ENCODE measurements around the gene SF3A1.
A peak's percentile ranks its signal among the peaks of the same experiment; 100 is the strongest.
"Not testable (repeated sequence)": the region's sequence is repeated elsewhere in the genome, so short reads cannot be mapped to it uniquely, and the experiment has no call there.

SF3A1 gene

DNA sequence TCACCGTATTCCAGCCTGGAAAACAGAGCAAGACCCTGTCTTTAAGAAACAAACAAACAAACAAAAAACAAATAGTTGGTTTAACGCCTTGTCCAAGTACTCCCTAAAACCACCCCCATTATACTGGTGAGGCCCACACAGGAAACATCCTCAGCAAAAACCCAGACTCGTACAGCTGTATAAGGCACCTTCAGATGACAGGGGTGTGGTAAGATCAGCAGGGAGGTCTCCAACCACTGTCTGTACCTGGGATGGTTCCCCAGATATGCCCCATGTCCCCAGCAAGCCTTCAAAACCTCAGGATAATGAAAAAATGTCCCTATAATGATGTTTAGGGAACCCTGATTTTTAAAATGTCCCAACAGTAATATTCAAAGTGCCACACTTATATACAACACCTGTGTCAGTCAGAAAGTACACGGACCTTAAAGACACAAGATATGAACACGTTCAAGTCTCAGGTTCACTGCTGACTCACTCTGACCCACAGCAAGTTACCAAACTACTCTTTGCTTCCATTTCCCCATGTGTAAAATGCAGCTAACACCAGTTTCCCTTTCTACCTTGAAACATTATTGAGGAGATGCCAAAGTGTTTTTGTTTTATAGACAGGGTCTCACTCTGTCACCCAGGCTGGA, 9.3 kb downstream of the SF3A1 start:
- no peak for DNase-seq

DNA sequence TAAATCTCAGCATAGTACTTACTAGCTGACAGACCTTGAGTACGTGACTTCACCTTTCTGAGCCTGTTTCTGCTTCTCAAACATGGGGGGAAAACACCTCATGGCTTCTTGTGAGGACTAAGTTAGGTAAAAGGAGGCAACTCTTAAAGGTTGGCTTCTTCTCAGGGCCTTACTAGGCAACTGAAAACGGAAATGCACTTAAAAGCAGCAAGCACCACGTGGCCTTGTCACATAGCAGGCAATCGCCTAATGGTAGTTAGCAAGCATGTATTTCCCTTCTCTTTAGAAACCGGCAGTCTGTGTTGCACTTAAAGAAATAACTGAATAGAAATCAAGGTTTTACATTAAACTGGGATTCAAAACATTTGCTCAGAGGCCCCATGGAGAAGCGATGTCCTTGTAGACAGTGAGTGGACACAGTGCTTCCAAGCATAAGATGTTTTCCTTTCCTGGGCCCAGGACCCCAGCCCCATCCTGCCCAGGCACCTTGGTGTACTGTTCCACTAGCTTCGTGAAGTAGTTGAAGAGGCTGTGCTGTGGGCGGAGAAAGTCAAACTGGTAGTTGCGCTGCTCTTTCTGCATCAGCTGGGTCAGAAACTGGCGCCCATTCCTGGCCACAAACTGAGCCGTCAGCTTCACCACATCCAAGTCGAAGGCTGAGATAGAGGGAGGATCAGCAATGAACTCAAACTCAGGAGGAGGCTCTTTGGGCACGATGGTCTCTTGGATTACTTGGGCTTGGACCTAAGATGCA, 12.1 kb downstream of the SF3A1 start:
- DNase-seq = no peak

DNA sequence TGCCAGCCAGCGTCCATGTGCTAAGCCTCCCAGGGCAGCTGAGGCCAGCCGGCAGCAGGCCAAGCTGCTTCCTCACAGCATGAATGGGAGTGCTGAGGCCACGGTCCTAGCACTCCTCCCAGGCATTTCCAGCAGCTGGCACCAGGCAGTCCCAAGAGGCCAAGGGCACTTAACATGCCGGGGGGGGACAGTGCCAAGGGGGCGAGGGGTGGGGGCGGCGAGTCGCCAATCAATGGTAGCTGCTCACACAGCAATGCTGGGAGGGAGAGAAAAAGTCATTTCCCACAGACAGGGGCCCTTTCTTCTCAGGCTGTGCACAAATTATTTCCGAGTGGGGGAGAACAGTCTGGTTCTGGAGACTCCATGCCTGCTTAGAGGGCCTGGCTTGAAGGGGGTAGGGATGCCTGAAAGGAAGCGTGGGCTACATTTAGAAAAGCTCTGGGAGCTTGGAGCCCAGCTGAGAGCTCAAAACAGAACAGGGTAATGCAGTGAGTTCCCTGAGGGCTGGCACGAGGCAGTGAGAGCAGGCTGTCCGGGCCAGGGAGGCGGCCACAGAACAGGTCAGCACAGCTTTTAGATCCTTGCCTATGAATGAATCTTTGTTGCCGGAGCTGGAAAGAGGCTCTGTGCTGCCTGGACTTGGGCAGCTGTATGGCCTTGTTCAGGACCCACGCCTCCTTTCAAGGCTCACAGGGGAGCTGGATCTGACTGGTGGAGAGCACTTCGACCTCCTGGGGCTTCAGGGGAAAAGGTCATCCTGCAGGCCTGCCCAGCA, 15.6 kb downstream of the SF3A1 start:
- DNase-seq = no peak

DNA sequence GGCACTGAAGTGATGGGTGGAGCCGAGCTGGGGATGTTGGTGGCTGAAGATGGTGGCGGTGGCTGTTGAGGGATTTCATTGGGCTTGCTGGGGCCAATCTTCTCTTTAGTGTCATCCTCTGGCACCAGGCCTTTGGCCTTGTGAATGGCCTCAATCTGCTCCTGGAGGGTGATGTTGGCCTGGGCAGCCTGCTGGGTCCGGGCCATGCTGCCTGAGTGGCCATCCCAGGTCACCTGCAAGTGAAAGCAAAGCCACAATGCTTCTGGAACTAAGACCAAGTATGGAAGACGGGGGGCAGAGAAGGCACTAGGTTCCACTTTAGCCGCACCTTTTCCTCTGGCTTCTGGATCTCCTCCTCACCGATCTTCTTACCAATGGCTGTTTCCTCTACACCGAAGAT, 17.9 kb downstream of the SF3A1 start:
- DNase-seq = no peak

DNA sequence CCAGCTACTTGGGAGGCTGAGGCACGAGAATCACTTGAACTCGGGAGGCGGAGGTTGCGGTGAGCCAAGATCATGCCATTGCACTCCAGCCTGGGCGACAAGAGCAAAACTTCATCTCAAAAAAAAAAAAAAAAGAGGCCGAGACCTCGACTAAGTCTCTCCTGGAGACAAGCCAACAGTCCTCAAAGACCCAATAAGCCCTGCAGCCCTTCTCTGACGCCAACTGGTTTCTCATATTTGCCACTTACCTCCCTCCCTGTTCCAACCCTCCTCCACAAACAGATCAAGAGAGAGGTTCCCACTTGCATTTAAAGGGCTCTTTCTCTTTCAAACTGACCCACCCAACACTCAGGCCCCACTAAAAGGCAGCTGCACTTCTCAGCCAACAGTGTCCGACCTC, 18.4 kb downstream of the SF3A1 start:
- DNase-seq = not testable (repeated sequence)

DNA sequence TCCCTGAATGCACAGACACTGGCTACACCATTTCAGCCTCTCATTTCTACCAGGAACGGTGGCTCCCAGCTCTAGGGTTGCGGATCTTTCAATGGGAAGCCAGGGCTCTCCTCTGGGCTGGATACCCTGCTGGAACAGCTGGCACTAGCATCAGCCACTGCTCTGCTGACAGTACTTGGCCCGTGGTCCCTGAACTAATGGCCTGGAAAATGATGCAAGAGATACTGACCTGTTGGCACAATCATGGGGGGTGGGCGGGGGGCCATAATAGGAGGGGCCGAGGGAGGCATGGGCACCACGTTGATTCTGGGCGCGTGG, 19.3 kb downstream of the SF3A1 start:
- DNase-seq = no peak

DNA sequence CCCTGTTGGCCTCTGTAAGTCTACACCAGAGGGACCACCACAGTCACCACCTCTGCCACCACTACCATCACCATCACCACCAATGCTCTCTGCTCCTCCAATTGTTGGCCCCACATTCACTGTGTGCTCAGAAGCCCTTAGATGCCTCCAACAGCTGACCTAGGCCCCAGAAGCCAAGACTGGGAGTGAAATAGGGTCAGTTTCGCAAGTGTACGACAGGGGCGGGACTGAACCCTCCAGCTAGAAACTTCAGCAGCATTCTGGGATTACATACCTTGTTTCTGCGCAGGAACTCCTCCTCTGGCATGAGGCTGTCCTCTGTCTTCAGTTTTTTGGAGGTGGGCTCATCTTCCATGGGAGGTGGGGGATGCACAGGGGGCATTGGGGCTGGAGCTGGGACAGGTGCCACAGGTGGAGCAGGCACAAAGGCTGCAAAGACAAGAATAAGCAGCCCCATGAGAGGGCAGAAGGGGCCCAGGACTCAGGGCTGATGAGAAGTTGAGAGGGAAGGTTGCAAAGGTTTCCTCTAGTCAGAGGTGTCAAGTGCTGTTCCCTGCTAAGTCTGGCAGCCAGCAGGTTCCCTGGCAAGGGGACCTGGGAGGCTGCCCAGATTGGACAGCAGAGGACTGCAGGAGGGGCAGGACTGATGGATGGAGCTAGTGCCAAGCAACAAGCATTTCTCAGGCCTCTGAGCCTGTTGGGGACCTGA, 19.8 kb downstream of the SF3A1 start:
- DNase-seq = no peak

DNA sequence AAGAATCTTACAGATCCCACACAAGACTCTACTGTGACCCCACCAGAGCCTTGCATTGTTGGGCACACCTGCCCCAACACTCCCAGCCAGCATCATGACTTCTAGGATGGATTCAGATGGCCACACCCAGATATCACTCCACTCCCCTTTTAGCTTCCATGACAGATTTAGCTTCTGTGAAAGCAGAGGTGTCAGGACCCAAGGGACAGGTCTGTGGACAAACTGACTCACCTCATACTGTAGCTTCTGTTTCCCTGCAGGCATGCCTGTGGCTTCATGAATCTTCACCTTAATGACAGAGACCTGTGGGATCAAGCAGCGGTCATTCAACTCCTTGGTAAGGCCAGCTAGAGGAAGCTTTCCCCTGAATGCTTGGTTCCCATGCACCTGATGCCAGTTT, 21.5 kb downstream of the SF3A1 start:
- DNase-seq = no peak

DNA sequence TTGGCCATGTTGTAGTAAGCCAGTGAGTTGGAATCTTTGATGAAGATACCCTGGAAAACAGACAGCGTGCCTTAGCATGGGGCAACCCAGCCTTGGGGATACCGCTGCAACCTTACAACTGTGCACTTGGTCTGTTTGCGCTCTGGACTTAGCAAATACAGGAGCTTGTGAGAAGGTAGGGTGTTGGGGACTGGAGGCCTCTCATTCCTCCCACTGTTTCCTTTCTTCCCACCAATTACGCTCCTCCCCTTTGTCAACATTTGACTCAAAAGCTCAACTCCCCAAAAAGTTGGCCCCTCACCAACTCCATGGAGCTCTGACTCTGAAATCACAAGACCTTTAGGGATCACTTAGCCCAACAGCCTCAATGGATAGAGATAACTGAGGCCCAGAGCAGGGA, 22.0 kb downstream of the SF3A1 start:
- no peak for DNase-seq

DNA sequence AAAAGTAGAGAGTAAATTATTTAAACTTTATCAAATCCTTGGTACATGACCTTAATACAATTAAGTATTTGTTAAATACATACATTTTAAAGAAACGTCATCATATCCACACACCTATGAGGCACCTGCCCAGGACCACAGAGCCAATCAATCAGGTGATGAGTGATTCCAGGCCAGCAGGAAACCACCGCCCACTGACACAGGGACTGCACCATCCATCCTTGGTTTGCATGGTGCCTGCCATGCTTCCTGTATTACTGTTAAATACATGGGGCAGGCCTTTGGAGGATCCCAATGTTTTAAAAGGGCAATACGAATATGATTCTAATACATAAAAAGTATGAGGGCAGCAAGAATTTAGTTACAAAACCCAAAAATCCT, 23.0 kb downstream of the SF3A1 start:
- DNase-seq = no peak

DNA sequence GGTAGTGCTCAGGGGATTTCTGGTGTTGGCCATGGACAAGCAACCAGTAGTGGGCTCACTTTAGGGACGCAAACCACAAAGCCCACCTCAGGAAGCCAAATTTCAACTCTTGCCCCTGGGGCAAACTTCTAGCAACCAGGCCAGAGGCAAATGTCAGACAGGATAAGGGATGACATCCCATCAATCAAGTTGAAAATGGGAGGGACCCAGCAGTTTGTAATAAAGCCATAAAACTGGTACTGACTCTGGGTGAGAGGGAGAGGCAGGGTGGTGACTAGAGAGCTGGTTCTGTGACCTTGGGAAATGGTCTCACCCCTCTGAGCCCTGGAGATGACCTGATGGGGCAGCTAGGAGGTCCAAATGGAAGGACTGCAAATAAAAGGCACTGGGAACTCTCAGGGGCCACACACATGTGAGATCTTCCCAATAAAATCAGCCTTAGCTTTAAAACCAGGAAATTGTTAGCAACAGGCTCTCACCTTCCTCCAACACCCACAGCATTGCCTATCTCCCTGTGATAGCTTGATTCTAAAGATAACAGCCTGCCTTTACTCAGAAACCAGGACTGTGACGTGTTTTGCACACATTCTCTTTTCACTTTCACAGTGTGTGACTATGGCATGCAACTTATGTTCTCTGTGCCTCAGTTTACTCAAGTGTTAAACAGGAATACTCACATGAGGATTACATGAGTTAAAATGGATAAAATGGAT, 23.5 kb downstream of the SF3A1 start:
- no peak for DNase-seq

DNA sequence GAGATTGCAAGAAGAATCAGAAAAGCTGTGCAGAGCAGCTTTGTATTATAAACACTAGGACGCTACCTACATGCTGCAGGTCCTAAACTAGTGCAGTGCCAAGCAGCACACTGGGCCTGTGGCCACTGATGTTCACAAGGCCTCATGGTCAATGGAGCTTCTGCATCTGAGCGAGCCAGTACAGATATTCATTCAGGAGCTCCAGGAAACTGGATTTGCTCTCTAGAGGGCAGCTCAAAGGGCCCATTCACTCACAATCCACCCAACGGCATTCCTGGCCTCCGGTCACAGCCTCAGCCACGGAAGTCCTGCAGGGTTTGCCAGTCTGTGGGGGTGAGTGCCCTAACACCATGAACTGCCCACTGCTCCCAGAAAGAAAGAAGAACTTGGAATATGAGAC, 24.1 kb downstream of the SF3A1 start:
- no peak for DNase-seq

DNA sequence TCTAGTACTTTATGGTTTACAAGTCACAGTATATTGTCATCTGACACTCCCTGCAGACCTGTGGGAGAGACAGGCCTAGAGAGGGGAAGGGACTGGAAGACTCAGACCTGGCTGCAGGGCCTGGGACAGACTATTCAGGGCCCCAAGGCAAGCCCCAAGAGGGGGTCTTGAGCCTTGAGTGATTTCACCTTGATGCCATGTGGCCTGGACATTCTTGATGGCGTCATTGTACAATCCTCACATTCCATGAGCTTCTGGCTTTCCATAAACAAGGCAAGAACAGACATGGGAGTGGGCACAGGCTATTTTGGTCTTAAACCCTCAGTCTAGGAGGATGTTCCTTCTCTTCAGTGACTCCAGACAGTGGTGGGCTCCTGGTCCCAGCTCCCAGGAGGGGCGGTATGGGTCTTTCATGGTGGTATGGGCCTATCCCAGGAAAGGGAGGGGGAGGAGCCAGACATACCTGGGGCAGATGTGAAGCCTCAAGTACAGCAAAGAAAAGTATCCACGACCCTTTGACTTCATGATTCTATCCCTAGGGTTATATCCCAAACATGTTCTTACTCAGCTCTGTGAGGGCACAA, 28.1 kb downstream of the SF3A1 start:
- no peak for DNase-seq

DNA sequence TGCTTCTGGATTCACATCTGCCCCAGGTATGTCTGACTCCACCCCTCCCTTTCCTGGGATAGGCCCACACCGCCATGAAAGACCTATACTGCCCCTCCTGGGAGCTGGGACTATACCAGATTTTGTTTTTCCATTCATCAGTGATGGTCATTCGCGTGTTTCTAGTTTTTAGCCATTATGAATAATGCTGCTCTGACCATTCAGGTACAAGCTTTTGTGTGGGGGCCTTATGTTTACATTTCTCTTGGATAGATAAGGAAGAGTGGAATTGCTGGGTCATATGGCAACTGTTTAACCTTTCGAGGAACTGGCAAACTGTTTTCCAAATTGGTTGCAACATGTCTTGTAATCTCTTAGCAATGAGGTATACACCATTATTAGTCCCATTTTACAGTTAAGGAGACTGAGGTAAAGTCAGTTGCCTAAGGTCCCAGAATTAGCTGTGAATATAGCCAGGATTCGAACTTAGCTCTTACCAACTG, 28.8 kb downstream of the SF3A1 start:
- DNase-seq = no peak

DNA sequence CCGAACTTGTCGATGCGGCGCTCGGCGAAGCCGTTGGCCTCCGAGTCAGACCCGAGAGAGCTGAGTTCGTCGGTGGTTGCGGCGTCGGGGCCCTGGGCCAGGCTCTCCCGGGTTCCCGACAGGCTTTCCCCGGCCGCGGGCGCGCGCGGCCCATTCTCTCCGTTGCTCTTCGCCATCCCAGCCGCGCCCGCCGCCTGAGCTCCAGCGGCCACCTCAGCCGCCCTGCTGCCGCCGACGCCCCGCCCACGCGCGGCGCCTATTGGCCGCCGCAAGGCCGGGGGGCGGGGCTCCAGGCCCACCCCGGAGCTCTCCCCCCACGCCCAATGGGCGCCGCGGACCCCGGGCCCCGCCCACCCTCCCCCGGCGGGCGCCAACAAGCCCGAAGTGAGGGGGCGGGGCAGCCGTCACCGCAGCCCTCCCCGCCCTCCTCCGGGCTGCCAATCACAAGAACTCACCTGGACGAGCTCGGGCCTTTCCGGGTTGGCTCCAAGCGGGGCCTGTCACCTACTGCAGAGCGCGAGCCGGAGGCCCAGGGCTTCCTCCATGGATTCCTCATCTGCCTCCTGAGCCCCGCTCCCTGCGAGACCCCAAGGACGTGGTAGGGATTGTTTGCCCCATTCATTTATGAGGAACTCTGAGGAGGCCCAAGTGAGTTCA, 29.9 kb downstream of the SF3A1 start, which contains the start of gene TBC1D10A:
TSS of gene TBC1D10A (minus strand) at position 236 of the 657 bp plus-strand sequence. CDS start at position 176, 60 bp downstream.
- peak; percentile 96 for DNase-seq

DNA sequence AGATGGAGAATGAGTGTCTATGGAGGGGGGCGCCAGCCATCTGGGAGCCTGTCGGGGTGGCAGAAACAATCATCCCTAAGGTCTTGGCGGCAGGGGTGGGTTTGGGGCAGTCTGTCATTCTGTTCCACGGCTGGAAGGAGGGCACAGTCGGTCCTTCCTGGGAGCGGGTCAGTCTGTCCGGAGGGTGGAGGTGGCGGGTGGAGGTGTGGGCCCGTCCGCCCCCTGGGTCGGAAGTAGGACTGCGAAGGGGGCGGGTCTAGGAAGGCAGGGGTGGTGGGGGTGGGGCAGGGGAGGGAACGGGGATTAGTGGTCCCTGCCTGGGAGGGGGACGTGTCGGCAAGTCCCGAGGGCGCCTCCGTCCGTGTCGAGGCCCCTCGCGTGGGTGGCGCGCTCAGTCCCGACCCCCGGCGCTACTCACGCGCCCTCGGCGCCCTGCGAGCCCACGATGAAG, 30.4 kb downstream of the SF3A1 start:
- DNase-seq = peak; percentile 6

DNA sequence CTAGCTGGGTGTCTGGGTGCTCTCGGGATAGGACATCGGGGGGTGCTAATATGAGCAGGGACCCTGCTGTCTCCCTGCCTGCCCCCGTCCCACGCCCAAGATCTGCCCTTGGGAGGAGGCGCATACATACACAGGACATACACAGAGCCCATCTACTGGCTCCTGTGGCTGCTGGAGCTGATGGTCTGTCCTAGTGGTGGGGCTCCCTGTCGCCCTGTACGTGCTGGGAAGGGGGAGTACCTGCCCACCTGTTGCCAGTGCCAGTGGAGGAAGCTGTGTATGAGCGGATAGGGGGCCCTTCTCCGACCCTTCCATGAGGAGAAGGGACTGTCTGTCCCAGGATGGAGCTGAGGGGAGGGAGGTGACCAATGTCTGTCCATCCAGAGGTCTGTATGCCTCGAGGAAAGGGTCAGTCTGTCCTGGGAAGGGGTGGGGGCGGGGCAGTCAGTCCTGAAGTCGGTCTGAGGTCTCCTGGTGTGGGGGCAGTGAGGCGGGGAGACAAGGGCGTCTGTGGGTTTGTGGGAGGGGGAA, 30.9 kb downstream of the SF3A1 start:
- no peak for DNase-seq

DNA sequence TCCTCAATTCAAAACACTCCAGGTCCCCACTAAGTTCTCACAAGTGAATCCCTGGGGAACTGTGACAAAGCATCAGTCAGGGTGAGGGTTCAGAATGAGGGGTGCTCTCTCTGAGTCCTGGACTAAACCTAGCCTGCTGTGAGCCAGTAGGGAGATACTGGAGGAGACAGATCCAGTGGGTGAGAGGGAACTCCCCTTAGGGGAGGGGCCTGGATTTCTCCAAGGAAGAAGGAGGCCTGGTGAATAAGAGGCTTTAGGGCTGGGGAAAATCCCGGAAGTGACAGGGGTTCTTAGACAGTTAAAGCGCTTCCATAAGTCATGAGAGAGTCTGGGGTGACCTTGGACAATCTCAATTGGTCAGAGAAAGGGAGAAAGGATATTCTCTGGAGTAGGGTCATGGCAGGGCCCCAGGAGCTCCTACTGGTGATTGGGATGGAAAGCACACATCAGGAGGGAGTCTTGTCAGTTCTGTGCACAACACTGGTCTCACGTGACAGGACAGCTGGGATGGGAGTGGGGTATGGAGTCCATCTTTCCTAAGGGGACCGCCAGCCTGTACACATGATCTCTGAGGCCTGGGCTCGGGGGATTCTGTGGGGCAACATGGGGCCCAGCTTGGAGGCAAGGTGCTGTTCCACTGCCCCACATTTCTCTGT, 31.5 kb downstream of the SF3A1 start:
- DNase-seq = no peak

DNA sequence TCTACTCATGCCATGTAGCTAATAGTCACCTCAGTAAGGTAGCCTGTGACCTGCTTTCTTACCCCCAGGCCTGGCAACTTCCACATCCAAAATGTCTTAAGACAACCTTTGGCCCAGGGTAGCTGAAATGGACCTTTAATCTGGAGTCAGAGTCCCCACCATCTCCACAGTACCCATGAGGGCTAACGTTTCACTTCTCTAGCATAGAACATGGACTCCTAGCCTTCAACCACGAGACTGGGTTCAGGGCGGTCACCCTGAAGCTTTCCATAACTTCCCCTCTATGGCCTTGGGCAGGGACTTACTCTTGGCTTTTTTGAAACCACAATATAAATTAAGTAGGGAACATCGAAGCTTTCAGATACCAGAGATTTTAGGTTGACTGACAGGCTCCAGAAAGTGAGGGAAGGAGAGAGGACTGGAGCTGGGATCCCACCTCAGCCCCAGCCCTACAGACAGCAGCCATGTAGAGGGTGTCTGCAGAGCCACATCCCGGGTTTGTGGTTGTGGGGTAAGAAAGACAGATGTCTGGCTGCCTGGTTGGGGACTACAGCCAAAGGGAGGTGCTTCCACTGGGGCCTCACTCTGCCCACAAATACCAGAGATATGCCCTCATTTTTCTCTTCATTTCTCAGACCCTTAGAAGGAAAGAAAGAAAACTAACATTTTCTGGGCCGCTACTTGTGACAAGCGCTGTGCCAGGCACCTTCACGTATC, 32.5 kb downstream of the SF3A1 start:
- DNase-seq = peak; percentile 26

DNA sequence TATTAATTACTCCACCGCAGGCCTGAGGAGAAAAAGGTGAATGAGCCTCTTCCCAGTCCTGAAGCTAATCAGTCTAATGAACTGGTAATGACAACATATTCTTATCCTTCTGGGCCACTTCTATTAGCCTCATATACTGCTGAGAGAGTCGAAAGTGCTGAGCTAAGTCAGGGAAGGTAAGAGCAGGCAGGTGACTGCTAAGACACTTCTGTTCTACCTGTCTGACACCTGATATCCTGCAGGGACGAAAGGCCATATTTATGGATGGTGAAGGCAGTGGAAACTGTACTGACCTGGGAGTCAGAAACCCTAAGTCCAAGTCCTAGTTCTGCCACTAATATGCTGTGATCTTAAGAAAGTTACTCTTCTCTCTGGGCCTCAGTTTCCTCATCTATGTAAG, 33.4 kb downstream of the SF3A1 start:
- DNase-seq = no peak

All from CD4-positive, alpha-beta T cell treated with Interferon gamma for 1 hour (primary cell).